ENCODE measurements around the gene LRP5. TPM values are rescaled to one million over a fixed set of nuclear protein-coding genes. Genes with fewer than 3 reads are reported as not detected.

The LRP5 gene
- total RNA-seq, 1 experiment from 2014 or later, result 55.2 TPM

DNA sequence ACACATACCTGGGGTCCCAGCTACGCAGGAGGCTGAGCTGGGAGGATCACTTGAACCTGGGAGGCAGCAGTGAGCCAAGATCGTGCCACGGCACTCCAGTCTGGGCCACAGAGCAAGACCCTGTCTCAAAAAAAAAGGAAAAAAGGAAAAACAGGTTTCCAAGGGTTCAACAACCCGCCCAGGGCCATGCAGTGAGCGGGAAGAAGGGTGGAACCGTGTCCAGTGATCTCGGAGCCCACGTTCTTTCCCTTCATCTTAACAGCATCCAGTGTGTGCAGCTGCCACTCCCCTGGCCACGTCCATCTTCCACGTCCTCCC lies 14.9 kb upstream of the LRP5 start:
- H3K4me3 ChIP-seq (replicated peaks in 1 of 2; ENCODE audit: low read depth in 1 of 2, low read length in 2 of 2), result no peak overlapping the region
- no TSS peak for BruUV-seq (replicated peaks)
- ChIA-PET POLR2A (interaction anchor here (1.2 to 1.4 kb wide), 3 partner anchors 27 to 88 kb away, joined by 3 read pairs; no protein-coding TSS in a partner anchor), RAD21 (ENCODE audit: low non-redundant PET in 1 of 2, low total read pairs in 2 of 2, uncharacterized antibody in 2 of 2, unreplicated experiment in 2 of 2) (interaction anchor here (1.3 to 3.1 kb wide), 3 partner anchors 38 to 40 kb away, joined by 3 to 12 read pairs (median 6); no protein-coding TSS in a partner anchor), CTCF (interaction anchor here (1.7 to 5.0 kb wide), 6 partner anchors 19 to 88 kb away, joined by 5 to 30 read pairs (median 10); partner anchors contain the start of gene C11orf24)
- H3K9me2 ChIP-seq (ENCODE audit: insufficient read depth), result no peaks in the 10 kb centered on the region
- no peak overlapping the region for H3K9ac ChIP-seq (ENCODE audit: low read length)
- H3K4me2 ChIP-seq (ENCODE audit: low read length), result peak overlapping the region; percentile 62
- DNase-seq (ENCODE audit: low read depth, low spot score) (no peak), ATAC-seq (no peak)
- no peaks in the 10 kb centered on the region for H4K20me1 ChIP-seq (ENCODE audit: insufficient read depth)
- H3K9me3 ChIP-seq (ENCODE audit: control insufficient read depth in 1 of 2, insufficient read depth in 1 of 2, low read depth in 1 of 2, low read length in 2 of 2), result no peaks in the 10 kb centered on the region
- intact Hi-C loops (cut with micrococcal nuclease), result loop anchor here (1.0 to 2.0 kb wide), 2 partner anchors 40 to 89 kb away; no protein-coding TSS in a partner anchor
- TF ChIP-seq EZH2 (IDR thresholded peaks at IDR 0.05), result no peak
- no peak for TF ChIP-seq ZNF274 (IDR thresholded peaks at IDR 0.05; ENCODE audit: low read depth, low read length)
- TF ChIP-seq CEBPB (IDR thresholded peaks at IDR 0.05; ENCODE audit: low read depth), result no peak
- TF ChIP-seq, protein P1, sequence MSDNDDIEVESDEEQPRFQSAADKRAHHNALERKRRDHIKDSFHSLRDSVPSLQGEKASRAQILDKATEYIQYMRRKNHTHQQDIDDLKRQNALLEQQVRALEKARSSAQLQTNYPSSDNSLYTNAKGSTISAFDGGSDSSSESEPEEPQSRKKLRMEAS (IDR thresholded peaks at IDR 0.05), result no peak
- TF ChIP-seq SRF (IDR thresholded peaks at IDR 0.05; ENCODE audit: low read depth), result no peak
- H3K27ac ChIP-seq (ENCODE audit: low read depth, low read length), result no peak overlapping the region
- peaks cover 13 to 29% of the 10 kb centered on the region in 2 experiments for H3K4me1 ChIP-seq (ENCODE audit: control insufficient read depth in 1 of 2, insufficient read depth in 2 of 2, low read length in 2 of 2)
- no peak overlapping the region for H2AFZ ChIP-seq (ENCODE audit: low read depth, low read length, poor library complexity, severe bottlenecking)
- H3K79me2 ChIP-seq (ENCODE audit: insufficient read depth, low read length), result no peaks in the 10 kb centered on the region
- H3K27me3 ChIP-seq (ENCODE audit: insufficient read depth, low read length), result no peaks in the 10 kb centered on the region
- H3K36me3 ChIP-seq (ENCODE audit: control insufficient read depth in 1 of 2, insufficient read depth in 2 of 2, low read length in 2 of 2), result no peaks in the 10 kb centered on the region

DNA sequence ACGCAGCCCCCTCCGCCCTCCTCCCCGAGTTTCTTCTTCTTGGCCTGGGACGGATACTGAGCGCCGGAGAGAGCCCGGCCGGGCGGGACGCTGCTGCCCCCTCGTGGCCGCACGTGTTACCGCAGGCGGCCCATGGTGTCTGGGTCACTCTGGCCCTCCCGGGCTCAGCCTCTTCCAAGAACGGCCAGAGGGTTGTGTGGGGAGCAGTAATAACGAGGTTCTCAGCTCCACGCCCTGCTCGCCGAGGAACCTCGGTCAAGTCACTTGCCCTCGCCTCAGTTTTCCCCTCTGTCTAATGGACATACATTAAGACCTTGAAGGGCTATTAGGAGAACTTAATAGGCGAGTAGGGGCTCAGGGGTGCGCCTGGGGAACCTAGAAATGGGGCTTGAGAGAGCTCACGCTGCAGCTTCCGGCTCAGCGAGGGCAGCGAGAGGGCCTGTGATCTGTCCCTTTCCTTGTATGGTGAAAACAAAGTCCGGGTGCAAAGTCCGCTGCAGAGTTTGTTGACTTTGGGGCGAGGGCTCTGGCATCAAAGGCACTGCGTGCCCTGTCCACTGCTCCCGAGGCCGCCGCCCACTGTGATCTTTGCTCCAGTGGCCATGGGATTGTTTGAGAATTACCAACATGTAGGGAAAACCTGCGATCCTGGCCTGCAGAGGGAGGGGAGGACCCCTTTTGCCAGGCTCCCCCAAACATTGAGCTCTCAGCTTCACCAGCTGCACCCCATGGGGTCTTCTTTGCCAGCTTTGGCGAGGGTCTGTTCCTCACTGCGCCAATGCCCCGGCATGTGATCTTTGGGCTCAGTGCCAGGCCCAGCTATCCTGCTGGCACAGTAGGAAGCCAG lies 14.4 kb upstream of the LRP5 start:
- ChIA-PET POLR2A (interaction anchor here (1.2 to 1.4 kb wide), 2 partner anchors 27 to 89 kb away, joined by 3 read pairs; no protein-coding TSS in a partner anchor), CTCF (interaction anchor here (1.2 to 5.0 kb wide), 8 partner anchors 18 to 304 kb away, joined by 4 to 30 read pairs (median 6); partner anchors contain the start of gene C11orf24), RAD21 (ENCODE audit: low non-redundant PET in 1 of 2, low total read pairs in 2 of 2, uncharacterized antibody in 2 of 2, unreplicated experiment in 2 of 2) (interaction anchor here (1.3 to 3.1 kb wide), 3 partner anchors 39 to 40 kb away, joined by 3 to 12 read pairs (median 6); no protein-coding TSS in a partner anchor)
- Histone ChIP-seq H3K9ac (ENCODE audit: low read length) (peak overlapping the region; percentile 24; the same call in 1 of the 2 replicates), H3K4me2 (ENCODE audit: low read length) (peak overlapping the region; percentile 62), H3K36me3 (ENCODE audit: control insufficient read depth in 1 of 2, insufficient read depth in 2 of 2, low read length in 2 of 2) (no peaks in the 10 kb centered on the region), H3K79me2 (ENCODE audit: insufficient read depth, low read length) (no peaks in the 10 kb centered on the region), H2AFZ (ENCODE audit: low read depth, low read length, poor library complexity, severe bottlenecking) (peak overlapping the region; percentile 55), H3K4me3 (replicated peaks in 1 of 2; ENCODE audit: low read depth in 1 of 2, low read length in 2 of 2) (peak overlapping the region in 1 of 2 experiments; percentile 19; a peak in 2 of 4 replicates), H4K20me1 (ENCODE audit: insufficient read depth) (no peaks in the 10 kb centered on the region), H3K27ac (ENCODE audit: low read depth, low read length) (no peak overlapping the region), H3K27me3 (ENCODE audit: insufficient read depth, low read length) (no peaks in the 10 kb centered on the region), H3K9me3 (ENCODE audit: control insufficient read depth in 1 of 2, insufficient read depth in 1 of 2, low read depth in 1 of 2, low read length in 2 of 2) (no peaks in the 10 kb centered on the region), H3K9me2 (ENCODE audit: insufficient read depth) (no peaks in the 10 kb centered on the region), H3K4me1 (ENCODE audit: control insufficient read depth in 1 of 2, insufficient read depth in 2 of 2, low read length in 2 of 2) (peaks cover 18 to 35% of the 10 kb centered on the region in 2 experiments)
- intact Hi-C loops (cut with micrococcal nuclease), result loop anchor here (1.0 to 2.0 kb wide), 2 partner anchors 41 to 89 kb away; no protein-coding TSS in a partner anchor
- no peak for TF ChIP-seq TCF7L2 (IDR thresholded peaks at IDR 0.05; ENCODE audit: borderline replicate concordance, extremely low read depth, insufficient read depth, insufficient read length)
- TF ChIP-seq JUND (IDR thresholded peaks at IDR 0.05), result no peak
- peak; percentile 63 for TF ChIP-seq YY1 (IDR thresholded peaks at IDR 0.05; ENCODE audit: extremely low read depth, insufficient replicate concordance, low read depth, low read length)
- TF ChIP-seq RAD21 (IDR thresholded peaks at IDR 0.05; ENCODE audit: low read depth), result peak; percentile 98
- no peak for TF ChIP-seq CBX3 (IDR thresholded peaks at IDR 0.05; ENCODE audit: low read depth)
- TF ChIP-seq EZH2 (IDR thresholded peaks at IDR 0.05), result no peak
- TF ChIP-seq, protein P2, sequence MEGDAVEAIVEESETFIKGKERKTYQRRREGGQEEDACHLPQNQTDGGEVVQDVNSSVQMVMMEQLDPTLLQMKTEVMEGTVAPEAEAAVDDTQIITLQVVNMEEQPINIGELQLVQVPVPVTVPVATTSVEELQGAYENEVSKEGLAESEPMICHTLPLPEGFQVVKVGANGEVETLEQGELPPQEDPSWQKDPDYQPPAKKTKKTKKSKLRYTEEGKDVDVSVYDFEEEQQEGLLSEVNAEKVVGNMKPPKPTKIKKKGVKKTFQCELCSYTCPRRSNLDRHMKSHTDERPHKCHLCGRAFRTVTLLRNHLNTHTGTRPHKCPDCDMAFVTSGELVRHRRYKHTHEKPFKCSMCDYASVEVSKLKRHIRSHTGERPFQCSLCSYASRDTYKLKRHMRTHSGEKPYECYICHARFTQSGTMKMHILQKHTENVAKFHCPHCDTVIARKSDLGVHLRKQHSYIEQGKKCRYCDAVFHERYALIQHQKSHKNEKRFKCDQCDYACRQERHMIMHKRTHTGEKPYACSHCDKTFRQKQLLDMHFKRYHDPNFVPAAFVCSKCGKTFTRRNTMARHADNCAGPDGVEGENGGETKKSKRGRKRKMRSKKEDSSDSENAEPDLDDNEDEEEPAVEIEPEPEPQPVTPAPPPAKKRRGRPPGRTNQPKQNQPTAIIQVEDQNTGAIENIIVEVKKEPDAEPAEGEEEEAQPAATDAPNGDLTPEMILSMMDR (IDR thresholded peaks at IDR 0.05 in 2 of 3, conservative IDR thresholded peaks at IDR 0.05 in 1 of 3; ENCODE audit: borderline replicate concordance in 1 of 3, insufficient read depth in 1 of 3, low read depth in 2 of 3, low read length in 2 of 3), result peak; percentile 94 to 97 (median 96)
- ATAC-seq, result peak; percentile 97
- BruUV-seq (replicated peaks), result no TSS peak
- peak; percentile 52 for DNase-seq (ENCODE audit: low read depth, low spot score)

Measured in HCT116 (cell line).